Measurements from ENCODE around the gene CEP295NL.
A peak's percentile ranks its signal among the peaks of the same experiment; 100 is the strongest.

CEP295NL gene

GRCh38 chr17:78864117-78864516 lies 38.9 kb downstream of the CEP295NL start:
- no peak for DNase-seq (ENCODE audit: low read depth)

- DNase-seq (ENCODE audit: low read depth): peak; percentile 99
These were observed 40.7 kb downstream of the CEP295NL start for GRCh38 chr17:78862073-78863023.

- DNase-seq (ENCODE audit: low read depth): no peak
These were observed 41.8 kb downstream of the CEP295NL start for GRCh38 chr17:78861229-78861628.

- no peak for DNase-seq (ENCODE audit: low read depth)
These were observed 44.0 kb downstream of the CEP295NL start for GRCh38 chr17:78859051-78859450.

GRCh38 chr17:78857266-78857665 lies 45.7 kb downstream of the CEP295NL start:
- no peak for DNase-seq (ENCODE audit: low read depth)

GRCh38 chr17:78855561-78856165 lies 47.3 kb downstream of the CEP295NL start:
- no peak for DNase-seq (ENCODE audit: low read depth)

DNA sequence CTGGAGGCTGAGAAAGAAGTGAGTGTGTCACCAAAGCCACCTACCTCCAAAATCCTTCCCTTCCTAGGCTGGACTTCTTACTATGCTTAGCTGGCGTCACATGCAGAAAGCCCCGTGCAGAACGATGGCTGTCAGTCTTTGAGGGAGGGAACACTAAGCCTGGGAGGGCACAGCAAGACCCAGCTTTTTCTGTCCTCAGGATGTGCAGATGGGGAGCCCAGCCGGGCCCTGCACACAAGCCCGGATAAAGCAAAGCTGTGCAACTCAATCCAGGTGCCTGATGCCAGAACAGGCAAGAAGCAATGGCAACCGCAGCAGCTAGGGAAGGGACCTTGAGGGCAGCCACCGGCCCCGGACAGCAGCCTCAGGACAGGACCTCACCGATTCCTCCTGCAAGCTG lies 48.5 kb downstream of the CEP295NL start:
- no peak for DNase-seq (ENCODE audit: low read depth)

DNA sequence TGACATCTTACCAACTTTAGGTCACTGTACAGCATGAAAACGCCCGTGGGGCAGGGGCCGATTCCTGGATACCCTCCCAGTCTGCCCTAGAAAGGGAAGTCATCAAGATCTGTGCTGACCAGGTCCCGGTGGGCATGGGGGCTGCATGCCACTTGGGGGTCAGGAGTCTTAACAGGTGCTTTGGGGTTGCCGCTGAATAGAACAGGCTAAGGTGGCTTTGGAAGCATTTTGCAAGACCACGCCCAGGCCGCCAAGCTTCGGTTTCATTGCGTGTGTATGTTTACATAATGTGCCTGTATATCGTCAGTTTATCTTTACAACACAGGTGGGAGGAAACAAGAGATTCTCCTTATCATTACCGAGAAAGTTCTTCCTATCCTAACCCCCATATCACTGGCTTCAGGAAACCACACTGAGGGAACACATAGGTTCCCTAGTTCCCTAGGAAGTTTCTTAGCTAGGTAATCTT lies 49.0 kb downstream of the CEP295NL start:
- DNase-seq (ENCODE audit: low read depth): no peak

GRCh38 chr17:78852709-78853121 lies 50.3 kb downstream of the CEP295NL start:
- DNase-seq (ENCODE audit: low read depth): no peak

DNA sequence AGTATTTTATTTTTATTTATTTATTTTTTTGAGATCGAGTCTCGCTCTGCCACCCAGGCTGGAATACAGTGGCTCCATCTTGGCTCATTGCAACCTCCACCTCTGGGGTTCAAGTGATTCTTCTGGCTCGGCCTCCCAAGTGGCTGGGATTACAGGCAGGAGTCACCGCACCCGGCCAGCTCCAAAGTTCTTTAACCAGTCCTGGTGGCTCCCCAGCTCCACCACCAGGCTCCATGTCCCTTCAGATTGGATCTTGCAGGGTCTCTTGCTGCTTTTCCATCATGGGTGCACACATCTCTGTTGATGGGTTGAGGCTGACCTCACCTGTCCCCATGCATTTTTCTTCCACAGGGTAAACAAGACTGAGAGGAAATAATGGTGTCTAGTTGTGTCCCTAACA lies 54.0 kb downstream of the CEP295NL start:
- no peak for DNase-seq (ENCODE audit: low read depth)

- no peak for DNase-seq (ENCODE audit: low read depth)
These were observed 55.9 kb downstream of the CEP295NL start for GRCh38 chr17:78847052-78847451.

DNA sequence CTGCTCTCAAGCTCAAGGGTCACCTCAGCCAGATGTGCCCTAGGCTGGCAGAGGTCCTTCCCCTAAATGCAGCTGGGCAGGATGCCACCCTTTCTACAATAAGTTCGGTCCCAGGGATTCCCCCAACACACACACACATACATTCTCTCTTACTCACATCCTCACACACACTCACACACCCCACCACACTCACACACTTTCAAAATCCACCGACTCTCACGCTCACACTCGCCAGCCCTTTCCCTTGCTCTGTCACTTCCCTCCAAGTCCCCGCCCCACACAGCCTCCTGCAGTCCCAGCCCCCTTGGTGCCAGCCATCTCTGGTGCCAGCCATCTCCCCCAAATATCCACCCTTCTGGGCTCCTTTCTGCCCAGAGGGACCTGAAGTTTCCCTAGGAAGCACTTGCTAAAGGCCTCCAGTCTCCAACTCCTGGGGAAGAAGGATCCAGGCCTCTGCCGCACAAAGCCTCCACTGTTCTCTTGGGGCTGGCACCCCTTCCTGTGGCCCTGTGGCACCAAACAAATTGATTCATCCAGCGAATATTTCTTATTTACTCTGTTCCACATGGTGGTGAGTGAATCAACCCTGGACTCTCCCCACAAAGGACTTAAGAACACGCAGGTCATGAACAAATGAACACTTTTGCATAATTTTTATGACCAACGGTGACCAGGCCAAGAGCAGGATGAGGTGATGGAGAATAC lies 58.5 kb downstream of the CEP295NL start:
- DNase-seq (ENCODE audit: low read depth): no peak

DNA sequence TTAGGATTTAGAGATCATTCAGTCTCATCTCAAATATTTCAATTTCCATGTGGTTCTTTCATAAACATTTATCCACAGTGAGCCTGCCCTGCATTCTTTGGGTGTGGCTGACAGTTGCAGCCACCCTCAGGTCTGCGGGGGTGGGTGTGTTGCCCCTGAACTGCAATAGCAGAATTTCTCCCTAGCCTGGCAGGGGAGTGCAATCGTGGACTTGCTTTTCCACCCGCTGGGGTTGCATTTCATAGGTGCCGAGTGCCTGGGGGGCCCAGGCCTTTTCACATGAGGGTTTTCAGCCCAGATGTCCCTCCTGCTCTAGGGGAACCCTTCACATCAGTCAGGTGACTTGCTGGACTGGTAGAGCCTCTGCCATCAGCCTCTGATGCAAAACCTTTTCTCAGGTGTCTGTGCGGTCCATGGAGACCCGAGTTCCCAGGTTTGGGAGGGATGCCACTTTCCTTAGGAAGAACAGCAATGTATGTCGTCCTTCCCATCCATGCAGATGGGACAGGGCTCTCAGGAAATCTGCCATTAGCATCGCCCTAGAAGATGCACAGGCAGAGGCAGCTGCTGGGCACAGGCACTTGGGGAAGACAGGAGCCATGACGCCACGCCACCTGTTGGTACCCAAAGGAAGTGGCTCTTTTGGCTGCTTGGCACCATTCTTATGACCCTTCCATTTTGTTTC lies 60.0 kb downstream of the CEP295NL start:
- no peak for DNase-seq (ENCODE audit: low read depth)

GRCh38 chr17:78840780-78841611 lies 62.0 kb downstream of the CEP295NL start, which contains the start of gene USP36:
TSS of gene USP36 (minus strand) at chr17:78840814. CDS start at chr17:78836363, 4,451 bp downstream.
- peak; percentile 96 for DNase-seq (ENCODE audit: low read depth)
